HL-60 (cell line): ENCODE data around the gene ALK.

Experiments used
- CTCF ChIP-seq: IDR thresholded peaks from one replicate; pipeline ENCODE4 v1.5.1; 2011; ENCODE audit warnings: low read length, control low read depth, inconsistent platforms; ENCODE audit not compliant: insufficient read depth
- POLR2AphosphoS5 ChIP-seq: IDR thresholded peaks from 2 replicates; pipeline ENCODE4 v1.6.1; 2012; ENCODE audit warnings: low read depth
- REST ChIP-seq: IDR thresholded peaks from 2 replicates; pipeline ENCODE4 v1.6.1; 2012; ENCODE audit warnings: low read depth; ENCODE audit not compliant: insufficient replicate concordance

- TF ChIP-seq CTCF (no peak), POLR2AphosphoS5 (no peak), REST (no peak)
These were observed 487.5 kb downstream of the ALK start for GRCh38 chr2:29433920-29434319.
